Measurements from ENCODE around the gene MED17.

Gene MED17

GRCh38 chr11:93817426-93818348 lies 33.6 kb downstream of the MED17 start:
- no peak for DNase-seq

GRCh38 chr11:93819966-93820695 lies 36.0 kb downstream of the MED17 start:
- no peak for DNase-seq

- DNase-seq, result no peak
These were observed 36.8 kb downstream of the MED17 start for GRCh38 chr11:93820847-93821246.

GRCh38 chr11:93821617-93822016 lies 37.5 kb downstream of the MED17 start:
- no peak for DNase-seq

- DNase-seq, result no peak
These were observed 38.3 kb downstream of the MED17 start for GRCh38 chr11:93822359-93822758.

- no peak for DNase-seq
These were observed 39.1 kb downstream of the MED17 start for GRCh38 chr11:93823210-93823609.

- no peak for DNase-seq
These were observed 43.3 kb downstream of the MED17 start for GRCh38 chr11:93827363-93827762.

- no peak for DNase-seq
These were observed 45.5 kb downstream of the MED17 start for GRCh38 chr11:93829598-93829997.

- no peak for DNase-seq
These were observed 47.5 kb downstream of the MED17 start for GRCh38 chr11:93831343-93832127.

GRCh38 chr11:93832780-93833179 lies 48.7 kb downstream of the MED17 start:
- DNase-seq, result no peak

GRCh38 chr11:93838967-93839366 lies 54.9 kb downstream of the MED17 start:
- no peak for DNase-seq

GRCh38 chr11:93840180-93840579 lies 56.1 kb downstream of the MED17 start:
- DNase-seq, result no peak

GRCh38 chr11:93840981-93841380 lies 56.9 kb downstream of the MED17 start:
- DNase-seq, result no peak

- DNase-seq, result no peak
These were observed 57.4 kb downstream of the MED17 start for GRCh38 chr11:93841446-93841845.

GRCh38 chr11:93842034-93842433 lies 58.0 kb downstream of the MED17 start:
- no peak for DNase-seq

GRCh38 chr11:93842461-93842860 lies 58.4 kb downstream of the MED17 start:
- no peak for DNase-seq

GRCh38 chr11:93843906-93844305 lies 59.8 kb downstream of the MED17 start:
- DNase-seq, result no peak

GRCh38 chr11:93844568-93844967 lies 60.5 kb downstream of the MED17 start:
- DNase-seq, result no peak

- no peak for DNase-seq
These were observed 61.4 kb downstream of the MED17 start for GRCh38 chr11:93845181-93846092.

- DNase-seq, result no peak
These were observed 62.3 kb downstream of the MED17 start for GRCh38 chr11:93846411-93846810.

GRCh38 chr11:93849201-93849600 lies 65.1 kb downstream of the MED17 start:
- DNase-seq, result no peak

Data from NCI-H2029 (cell line).